HT-29 (cell line): Measurements from ENCODE around the gene MOSPD2. TPM values are rescaled to one million over a fixed set of nuclear protein-coding genes. Genes with fewer than 3 reads are reported as not detected.

Source experiments
- DNase-seq: peaks from one replicate; pipeline ENCODE4 v3.0.0-alpha.2; 2015; ENCODE audit warnings: low spot score
- total RNA-seq: library from RNA; depleted of rRNA; stranded (reverse); fragments of >200 nt; shearing (Covaris generic); gene quantifications from 2 replicates; pipeline ENCODE4 v1.2.3, GENCODE V29; 2014; rRNA removed

The MOSPD2 gene
- total RNA-seq: 4.0 and 6.0 TPM in 2 replicates

GRCh38 chrX:14872851-14873675 is at the start of gene MOSPD2, which contains the start of gene FANCB:
Gene MOSPD2 (plus strand): TSS chrX:14873421. CDS start chrX:14873529, 108 bp downstream.
Gene FANCB (minus strand): TSS chrX:14873069. CDS start chrX:14865510, 7,559 bp downstream.
- DNase-seq: peak; percentile 81

- DNase-seq: no peak
Observed at GRCh38 chrX:14825851-14826250, 47.4 kb upstream of the MOSPD2 start.

DNA sequence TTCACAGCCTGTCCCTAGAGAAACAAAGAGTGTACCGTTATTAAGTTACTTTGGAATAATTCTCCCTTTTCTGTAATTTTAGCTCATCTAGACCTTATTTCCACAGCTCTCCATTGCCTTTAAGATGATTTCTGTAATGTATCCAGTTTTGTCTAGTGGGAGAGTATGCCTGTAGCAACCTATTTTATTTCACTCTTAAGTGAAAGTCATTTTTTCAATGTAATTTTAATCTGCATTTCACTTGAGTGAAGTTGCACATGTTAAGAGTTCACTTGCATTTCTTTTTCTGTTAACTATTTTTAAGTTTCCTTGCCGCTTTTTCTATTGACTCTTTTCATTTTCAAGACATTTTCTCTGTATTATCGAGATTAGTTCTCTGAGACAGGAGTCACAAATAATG is 46.9 kb upstream of the MOSPD2 start:
- no peak for DNase-seq

DNA sequence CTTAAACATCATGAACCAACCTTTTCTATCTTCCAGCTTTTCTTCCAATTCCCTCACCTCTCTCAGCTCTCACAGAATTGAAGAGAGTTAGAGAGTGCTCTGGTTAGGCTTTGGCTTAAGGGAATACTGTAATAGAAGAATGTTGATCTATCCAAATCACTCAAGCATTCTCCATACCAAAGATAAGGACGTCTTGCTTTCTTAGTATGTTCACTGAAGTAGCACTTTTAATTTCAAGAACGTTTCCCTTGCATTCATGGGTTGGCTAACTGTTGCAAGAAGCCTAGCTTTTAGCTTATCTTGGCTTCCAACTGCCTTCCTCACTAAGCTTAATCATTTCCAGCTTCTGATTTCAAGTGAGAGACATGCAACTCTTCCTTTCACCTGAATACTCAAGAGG is 43.6 kb upstream of the MOSPD2 start:
- no peak for DNase-seq

GRCh38 chrX:14832151-14832550 is 41.1 kb upstream of the MOSPD2 start:
- DNase-seq: no peak

DNA sequence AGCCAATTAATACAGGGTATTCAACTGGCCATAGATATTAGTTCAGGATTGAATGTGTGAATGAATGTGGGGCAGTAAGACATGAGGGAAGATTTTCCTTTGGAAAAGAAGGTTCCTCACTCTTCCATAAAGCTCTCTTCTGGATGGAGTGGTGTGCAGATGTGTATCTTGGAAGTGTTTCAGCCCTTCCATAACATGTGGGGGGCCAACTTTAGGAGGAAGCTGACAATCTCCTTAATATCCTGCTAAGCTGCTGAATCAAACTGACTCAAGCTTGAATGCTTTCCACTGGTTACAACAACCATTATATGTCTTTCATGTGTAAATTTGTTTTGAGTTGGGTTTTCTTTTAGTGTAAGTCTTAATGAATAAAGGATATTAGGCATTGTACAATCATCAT is 40.6 kb upstream of the MOSPD2 start:
- no peak for DNase-seq

- no peak for DNase-seq
Observed at GRCh38 chrX:14837155-14837554, 36.1 kb upstream of the MOSPD2 start.

- no peak for DNase-seq
Observed at GRCh38 chrX:14843666-14844065, 29.6 kb upstream of the MOSPD2 start.

DNA sequence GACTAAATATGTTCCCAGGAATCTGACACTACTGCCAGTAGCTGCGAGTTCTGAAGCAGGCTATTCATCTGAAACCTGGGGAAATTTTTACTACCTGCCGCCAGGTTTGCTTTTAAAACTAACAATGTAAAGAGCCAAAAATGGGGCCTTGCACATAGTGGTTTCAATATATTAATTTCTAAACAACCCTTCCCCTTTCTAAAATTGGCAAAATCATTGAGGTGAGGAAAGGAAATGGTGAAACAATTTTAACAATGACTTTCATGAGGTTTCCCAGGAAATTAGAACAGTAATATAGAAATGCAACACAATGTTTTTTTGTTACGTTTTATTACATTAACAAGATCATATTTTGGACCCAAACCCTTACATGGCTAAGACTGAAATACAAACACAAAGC is 21.7 kb upstream of the MOSPD2 start:
- DNase-seq: no peak

- no peak for DNase-seq
Observed at GRCh38 chrX:14864631-14865030, 8.6 kb upstream of the MOSPD2 start.

DNA sequence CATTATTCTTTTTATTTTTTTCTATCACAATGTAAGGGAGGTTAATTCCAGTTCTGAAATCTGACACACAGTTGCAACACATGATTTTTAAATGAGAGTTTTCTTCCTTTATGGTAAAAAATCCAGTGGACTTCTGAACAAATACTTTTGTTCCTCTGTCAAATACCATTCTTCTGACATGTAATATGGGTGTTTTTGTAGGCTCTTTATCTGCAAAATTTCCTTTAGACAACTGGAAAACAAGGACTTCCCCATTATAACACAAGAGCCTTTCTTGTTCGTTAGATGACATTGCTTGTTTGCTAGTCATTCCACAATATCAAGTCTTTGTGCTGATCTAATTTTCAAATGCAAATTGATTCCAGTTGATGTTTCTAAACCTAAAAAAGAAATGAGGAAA is 8.0 kb upstream of the MOSPD2 start:
- DNase-seq: no peak

GRCh38 chrX:14871767-14872166 is 1.5 kb upstream of the MOSPD2 start:
- DNase-seq: no peak

DNA sequence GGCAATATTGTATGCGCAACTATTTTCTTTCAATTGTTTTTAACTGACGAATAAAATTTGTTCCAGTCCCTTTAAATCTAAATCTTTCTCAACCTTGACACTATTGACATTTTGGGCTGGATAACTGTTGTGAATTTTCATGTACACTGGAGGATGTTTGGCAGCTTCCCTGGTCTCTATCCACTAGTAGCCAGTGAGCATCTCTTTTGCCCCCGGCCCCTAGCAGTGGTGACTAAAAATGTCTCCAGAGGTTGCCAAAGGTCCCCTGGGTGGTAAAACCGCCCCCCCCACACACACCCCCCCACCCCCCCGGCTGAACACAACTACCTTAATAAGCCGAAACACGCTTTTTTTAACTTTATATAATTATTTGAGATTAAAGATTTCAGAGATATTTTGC is 866 bp upstream of the MOSPD2 start:
- no peak for DNase-seq

GRCh38 chrX:14873676-14874049 is 442 bp downstream of the MOSPD2 start:
- DNase-seq: peak; percentile 12

DNA sequence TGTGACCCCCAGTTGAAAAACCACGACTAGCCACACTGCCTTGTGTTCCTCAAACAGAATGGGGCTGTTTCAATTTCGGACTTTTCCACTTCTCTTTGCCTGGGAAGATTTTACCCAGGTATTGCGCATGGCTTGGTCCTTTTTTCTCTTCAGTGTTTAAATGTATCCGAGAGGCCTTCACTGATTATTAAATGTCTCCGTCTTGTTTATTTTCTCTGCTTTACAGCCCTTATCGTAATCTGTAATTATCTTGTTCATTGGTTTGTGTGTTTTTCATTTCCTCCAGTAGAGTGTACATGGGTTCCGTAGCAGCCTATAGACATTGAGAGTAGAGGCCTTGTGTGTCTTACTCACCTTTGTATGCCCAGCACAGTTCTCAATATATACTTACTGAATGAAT is 2.4 kb downstream of the MOSPD2 start:
- DNase-seq: no peak

GRCh38 chrX:14883826-14884225 is 10.6 kb downstream of the MOSPD2 start:
- no peak for DNase-seq

GRCh38 chrX:14884714-14885113 is 11.5 kb downstream of the MOSPD2 start:
- no peak for DNase-seq

- no peak for DNase-seq
Observed at GRCh38 chrX:14886252-14886651, 13.0 kb downstream of the MOSPD2 start.

- no peak for DNase-seq
Observed at GRCh38 chrX:14896273-14896672, 23.1 kb downstream of the MOSPD2 start.

GRCh38 chrX:14897042-14897441 is 23.8 kb downstream of the MOSPD2 start:
- no peak for DNase-seq

GRCh38 chrX:14899607-14900006 is 26.4 kb downstream of the MOSPD2 start:
- DNase-seq: no peak

DNA sequence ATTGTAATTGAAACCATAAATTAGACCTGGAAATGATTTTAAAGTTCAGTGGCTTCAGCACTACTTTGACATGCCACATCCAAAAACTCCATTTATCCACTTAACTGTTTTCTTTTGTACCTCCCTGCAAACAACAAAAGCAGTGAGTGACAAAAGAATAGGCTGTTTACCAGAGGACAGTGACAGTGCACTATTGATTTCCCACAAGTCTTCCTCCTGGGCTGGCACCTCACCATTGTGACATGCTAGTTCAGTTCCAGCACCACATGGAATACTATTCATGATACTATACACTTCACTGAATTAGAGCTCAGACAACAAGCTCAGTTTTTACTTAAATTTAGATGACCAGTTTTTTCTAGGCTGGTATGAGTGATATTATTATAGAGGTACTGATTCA is 29.3 kb downstream of the MOSPD2 start:
- no peak for DNase-seq

DNA sequence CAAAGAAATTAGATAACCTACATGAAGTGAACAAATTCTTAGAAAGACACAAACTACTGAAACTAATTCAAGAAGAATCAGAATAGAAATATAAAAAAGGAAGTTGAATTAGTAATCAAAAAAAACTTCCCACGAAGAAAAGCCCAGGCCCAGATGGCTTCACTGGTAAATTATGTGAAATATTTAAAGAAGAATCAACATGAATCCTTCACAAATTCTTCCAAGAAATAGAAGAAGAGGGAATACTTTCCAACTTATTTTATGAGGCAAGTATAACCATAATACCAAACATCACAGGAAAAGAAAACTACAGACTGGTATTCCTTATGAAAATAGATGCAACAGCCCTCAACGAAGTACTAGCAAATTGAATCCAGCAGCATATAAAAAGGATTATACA is 30.7 kb downstream of the MOSPD2 start:
- DNase-seq: no peak

GRCh38 chrX:14913241-14913640 is 40.0 kb downstream of the MOSPD2 start:
- DNase-seq: peak; percentile 33
